Natural killer cell treated with Interleukin-12 subunit alpha and Interleukin-12 subunit beta and Interleukin-15 and Interleukin-18, amount 100 ng/mL, for 72 hours (primary cell): ENCODE data around the gene GRAMD1A. TPM values are rescaled to one million over a fixed set of nuclear protein-coding genes. Genes with fewer than 3 reads are reported as not detected.

Experiments
- ATAC-seq, 2 donors: fragments of 150-1000 bp; cut with Tn5 transposase in 1 of 2; sonication (Bioruptor Pico), chemical (Tn5 transposase) in 1 of 2; 2 replicates each; pipeline ENCODE4 v1.10.0; 2021
- DNase-seq: peaks from one replicate; pipeline ENCODE4 v3.0.0; 2022; ENCODE audit warnings: low spot score
- H3K27ac Mint-ChIP-seq, 2 donors: 1 replicate in 1 of 2; 2 replicates in 1 of 2; pipeline ENCODE4 v1.8.0; 2022; ENCODE audit warnings: mixed read lengths in 2 of 2, mild to moderate bottlenecking in 1 of 2, moderate library complexity in 1 of 2
- H3K27me3 Mint-ChIP-seq, 2 donors: 1 replicate in 1 of 2; 2 replicates in 1 of 2; pipeline ENCODE4 v1.8.0; 2022; ENCODE audit warnings: mixed read lengths in 2 of 2
- H3K36me3 Mint-ChIP-seq: one replicate; pipeline ENCODE4 v1.8.0; 2022; ENCODE audit warnings: mixed read lengths
- H3K4me1 Mint-ChIP-seq, 2 donors: 1 replicate in 1 of 2; 2 replicates in 1 of 2; pipeline ENCODE4 v1.8.0; 2022; ENCODE audit warnings: low read depth in 2 of 2, mixed read lengths in 2 of 2, mild to moderate bottlenecking in 1 of 2
- H3K4me3 Mint-ChIP-seq: one replicate; pipeline ENCODE4 v1.8.0; 2022; ENCODE audit warnings: mixed read lengths
- H3K9me3 Mint-ChIP-seq: 2 replicates; pipeline ENCODE4 v1.8.0; 2022; ENCODE audit warnings: mixed read lengths
- total RNA-seq, 2 donors: library from RNA; stranded (reverse); gene quantifications; one replicate each; pipeline ENCODE4 v1.2.3, GENCODE V29; 2022

Gene GRAMD1A
- total RNA-seq, 2 donors from 2014 or later, result 57.8 to 106 TPM

DNA sequence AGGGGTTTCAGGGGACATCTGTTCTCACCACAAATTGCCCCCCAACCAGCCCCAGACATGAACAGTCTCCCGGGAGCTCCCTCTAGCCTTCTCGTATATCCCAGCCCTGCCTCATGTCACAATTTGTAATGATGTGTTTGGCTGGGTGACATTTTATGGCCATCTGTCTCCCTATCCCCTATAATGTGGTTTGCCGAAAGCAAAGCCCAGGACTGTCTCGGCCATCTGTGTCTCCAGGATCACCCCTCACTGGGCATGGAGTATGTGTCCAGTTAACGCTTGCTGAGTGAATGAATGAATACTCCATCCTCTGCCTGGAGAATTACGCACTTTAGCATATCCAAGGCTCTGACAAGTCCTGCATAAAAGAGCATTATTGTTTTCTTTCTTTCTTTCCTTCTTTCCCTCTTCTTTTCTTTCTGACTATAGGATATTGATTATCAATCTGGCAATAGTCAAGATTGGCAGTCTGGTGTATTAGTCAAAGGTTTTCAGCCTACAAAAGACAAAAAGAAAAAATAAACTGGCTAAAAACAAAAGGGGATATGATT lies 56.5 kb downstream of the GRAMD1A start:
- Mint-ChIP-seq H3K4me1 (no peaks in the 10 kb centered on the region), H3K4me3 (no peak overlapping the region), H3K27ac (no peak overlapping the region), H3K9me3 (no peaks in the 10 kb centered on the region), H3K27me3 (peaks cover 10 to 11% of the 10 kb centered on the region in 2 donors), H3K36me3 (no peaks in the 10 kb centered on the region)
- ATAC-seq (no peak), DNase-seq (no peak)

DNA sequence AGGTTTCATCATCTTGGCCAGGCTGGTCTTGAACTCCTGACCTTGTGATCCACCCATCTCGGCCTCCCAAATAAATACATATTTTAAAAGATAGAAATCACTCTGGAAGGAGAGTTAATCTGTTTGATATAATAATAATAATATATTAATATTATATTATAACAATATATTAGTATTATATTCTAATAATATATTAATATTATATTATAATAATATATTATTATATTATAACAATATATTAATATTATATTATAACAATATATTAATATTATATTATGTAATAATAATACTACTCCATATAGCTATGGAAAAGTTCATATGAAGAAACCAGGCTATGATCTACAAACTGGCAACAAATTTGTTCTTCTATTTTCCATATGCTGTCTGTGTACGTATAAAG lies 58.2 kb downstream of the GRAMD1A start:
- no peak for DNase-seq
- Mint-ChIP-seq H3K4me1 (no peaks in the 10 kb centered on the region), H3K36me3 (no peaks in the 10 kb centered on the region), H3K9me3 (no peaks in the 10 kb centered on the region), H3K4me3 (no peak overlapping the region), H3K27ac (no peak overlapping the region), H3K27me3 (peaks cover 10 to 11% of the 10 kb centered on the region in 2 donors)
- no peak for ATAC-seq

DNA sequence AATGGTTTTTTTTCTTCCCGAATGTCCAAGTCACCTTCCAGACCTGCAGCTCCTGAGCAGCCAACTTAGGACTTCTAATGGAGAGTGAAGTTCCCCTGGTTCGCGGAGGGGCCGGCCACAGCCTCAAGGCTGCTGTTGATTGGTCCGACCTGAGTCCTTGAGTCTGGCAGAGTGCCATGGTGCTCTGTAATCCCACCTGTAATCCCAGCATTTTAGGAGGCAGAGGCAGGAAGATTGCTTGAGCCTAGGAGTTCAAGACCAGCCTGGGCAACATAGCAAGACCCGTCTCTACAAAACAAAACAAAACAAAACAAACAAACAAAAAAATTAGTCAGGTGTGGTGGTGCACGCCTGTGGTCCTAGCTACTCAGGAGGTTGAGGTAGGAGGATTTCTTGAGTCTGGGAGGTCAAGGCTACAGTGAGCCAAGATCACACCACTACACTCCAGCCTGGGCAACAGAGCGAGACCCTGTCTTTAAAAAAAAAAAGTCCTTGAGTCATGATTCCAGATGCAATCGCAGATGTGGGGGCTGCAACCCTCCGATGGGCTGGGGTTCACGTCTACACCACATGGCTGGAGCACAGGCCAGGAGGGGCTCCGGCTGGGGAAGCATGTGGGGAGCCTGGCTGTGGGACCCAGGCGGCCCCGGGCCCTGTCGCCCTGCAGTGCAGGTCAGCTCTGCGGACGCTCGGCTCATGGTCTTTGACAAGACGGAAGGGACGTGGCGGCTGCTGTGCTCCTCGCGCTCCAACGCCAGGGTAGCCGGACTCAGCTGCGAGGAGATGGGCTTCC lies 59.1 kb downstream of the GRAMD1A start:
- peaks cover 10 to 11% of the 10 kb centered on the region in 2 donors for H3K27me3 Mint-ChIP-seq
- no peaks in the 10 kb centered on the region for H3K4me1 Mint-ChIP-seq
- no peaks in the 10 kb centered on the region for H3K36me3 Mint-ChIP-seq
- ATAC-seq (peak in 1 of 2 donors; percentile 12), DNase-seq (no peak)
- no peaks in the 10 kb centered on the region for H3K9me3 Mint-ChIP-seq
- H3K27ac Mint-ChIP-seq, result no peak overlapping the region
- no peak overlapping the region for H3K4me3 Mint-ChIP-seq

DNA sequence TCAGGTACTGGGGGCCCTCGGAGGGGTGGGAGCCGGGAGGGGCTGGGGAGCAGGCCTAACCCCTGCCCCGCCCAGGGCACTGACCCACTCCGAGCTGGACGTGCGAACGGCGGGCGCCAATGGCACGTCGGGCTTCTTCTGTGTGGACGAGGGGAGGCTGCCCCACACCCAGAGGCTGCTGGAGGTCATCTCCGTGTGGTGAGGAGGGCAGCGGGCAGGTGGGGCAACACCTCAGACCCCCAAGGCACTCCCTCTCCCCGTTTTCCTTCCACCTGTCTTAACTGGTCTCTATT lies 59.6 kb downstream of the GRAMD1A start:
- no peaks in the 10 kb centered on the region for H3K36me3 Mint-ChIP-seq
- H3K9me3 Mint-ChIP-seq, result no peaks in the 10 kb centered on the region
- H3K4me3 Mint-ChIP-seq, result no peak overlapping the region
- no peak overlapping the region for H3K27ac Mint-ChIP-seq
- peak; percentile 17 to 32 for ATAC-seq
- DNase-seq, result no peak
- H3K27me3 Mint-ChIP-seq, result peaks cover 10 to 11% of the 10 kb centered on the region in 2 donors
- H3K4me1 Mint-ChIP-seq, result no peaks in the 10 kb centered on the region

DNA sequence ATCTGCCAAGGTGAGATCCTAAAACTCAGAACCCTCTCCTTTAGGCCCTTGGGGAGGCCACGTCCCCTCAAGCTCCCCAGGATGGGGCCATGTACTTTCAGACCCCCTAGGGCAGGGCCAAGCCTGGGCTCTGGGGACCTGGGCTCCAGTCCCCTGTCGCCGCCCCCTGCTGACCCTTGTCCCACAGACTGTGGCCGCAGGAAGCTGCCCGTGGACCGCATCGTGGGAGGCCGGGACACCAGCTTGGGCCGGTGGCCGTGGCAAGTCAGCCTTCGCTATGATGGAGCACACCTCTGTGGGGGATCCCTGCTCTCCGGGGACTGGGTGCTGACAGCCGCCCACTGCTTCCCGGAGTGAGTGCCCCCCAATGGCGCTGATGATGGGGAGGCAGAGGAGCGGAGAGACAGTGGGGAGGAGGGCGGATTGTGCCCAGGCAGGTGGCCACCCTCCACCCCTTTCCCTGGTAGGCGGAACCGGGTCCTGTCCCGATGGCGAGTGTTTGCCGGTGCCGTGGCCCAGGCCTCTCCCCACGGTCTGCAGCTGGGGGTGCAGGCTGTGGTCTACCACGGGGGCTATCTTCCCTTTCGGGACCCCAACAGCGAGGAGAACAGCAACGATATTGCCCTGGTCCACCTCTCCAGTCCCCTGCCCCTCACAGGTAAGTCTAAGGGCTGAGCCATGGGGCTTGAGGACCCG lies 60.2 kb downstream of the GRAMD1A start:
- Mint-ChIP-seq H3K4me3 (no peak overlapping the region), H3K4me1 (no peaks in the 10 kb centered on the region), H3K27me3 (peaks cover 10 to 11% of the 10 kb centered on the region in 2 donors), H3K36me3 (no peaks in the 10 kb centered on the region), H3K27ac (no peak overlapping the region), H3K9me3 (no peaks in the 10 kb centered on the region)
- ATAC-seq (peak; percentile 36 to 43), DNase-seq (no peak)

DNA sequence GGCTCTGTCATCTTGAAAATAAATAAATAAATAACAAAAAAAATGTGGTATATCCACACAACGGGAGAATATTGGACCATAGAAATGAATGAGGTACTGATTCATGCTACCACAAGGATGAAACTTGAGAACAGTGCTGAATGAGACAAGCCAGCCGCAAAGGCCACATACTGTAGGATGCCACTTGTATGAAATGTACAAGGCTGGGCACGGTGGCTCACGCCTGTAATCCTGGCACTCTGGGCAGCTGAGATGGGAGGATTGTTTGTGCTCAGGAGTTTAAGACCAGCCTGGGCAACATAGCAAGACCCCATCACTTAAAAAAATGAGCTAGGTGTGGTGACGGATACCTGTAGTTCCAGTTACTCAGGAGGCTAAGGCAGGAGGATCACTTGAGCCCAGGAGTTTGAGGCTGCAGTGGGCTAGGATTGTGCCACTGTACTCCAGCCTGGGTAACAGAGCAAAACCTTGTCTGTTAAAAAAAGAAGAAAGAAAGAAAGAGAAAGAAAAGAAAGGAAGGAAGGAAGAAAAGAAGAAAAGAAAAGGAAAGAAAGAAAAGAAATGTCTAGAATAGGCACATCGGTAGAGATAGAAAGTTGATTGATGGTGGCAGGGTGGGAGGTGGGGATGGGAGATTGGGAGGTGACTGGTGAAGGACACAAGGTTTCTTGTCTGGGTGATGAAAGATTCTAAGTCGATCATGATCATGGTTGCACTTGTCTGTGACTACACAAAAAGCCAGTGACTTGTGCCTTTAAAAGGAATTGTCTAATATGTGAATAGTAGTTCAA lies 61.7 kb downstream of the GRAMD1A start:
- no peak for DNase-seq
- H3K27ac Mint-ChIP-seq, result no peak overlapping the region

DNA sequence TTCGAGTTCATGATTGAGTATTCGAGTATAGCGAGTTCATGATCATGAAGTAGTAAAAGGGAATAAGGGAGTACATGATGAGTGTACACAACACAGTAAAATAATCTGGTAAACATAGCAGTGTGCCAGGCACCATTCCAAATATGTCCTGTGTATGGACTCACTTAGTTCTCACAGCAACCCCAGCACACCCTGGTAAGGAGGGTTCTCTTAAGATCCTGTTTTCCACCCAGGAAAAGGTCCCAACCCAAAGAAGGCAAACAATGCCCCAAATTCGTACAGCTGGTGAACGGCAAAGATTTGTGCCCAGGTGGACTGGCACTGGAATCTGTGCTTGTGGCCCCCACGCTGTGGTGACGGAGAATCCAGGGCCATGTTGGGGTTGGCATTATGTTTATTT lies 62.8 kb downstream of the GRAMD1A start:
- Mint-ChIP-seq H3K9me3 (no peaks in the 10 kb centered on the region), H3K4me3 (no peak overlapping the region), H3K36me3 (no peaks in the 10 kb centered on the region), H3K27ac (no peak overlapping the region), H3K4me1 (peaks cover 0 to 7% of the 10 kb centered on the region in 2 donors), H3K27me3 (no peaks in the 10 kb centered on the region)
- ATAC-seq (no peak), DNase-seq (no peak)

More for the DNA sequence above, 61.7 kb downstream of the GRAMD1A start:
- H3K4me3 Mint-ChIP-seq, result no peak overlapping the region
- no peaks in the 10 kb centered on the region for H3K9me3 Mint-ChIP-seq
- peaks cover under 1 to 1% of the 10 kb centered on the region in 2 donors for H3K27me3 Mint-ChIP-seq
- no peaks in the 10 kb centered on the region for H3K36me3 Mint-ChIP-seq
- ATAC-seq, result no peak
- peaks cover 0 to 3% of the 10 kb centered on the region in 2 donors for H3K4me1 Mint-ChIP-seq

DNA sequence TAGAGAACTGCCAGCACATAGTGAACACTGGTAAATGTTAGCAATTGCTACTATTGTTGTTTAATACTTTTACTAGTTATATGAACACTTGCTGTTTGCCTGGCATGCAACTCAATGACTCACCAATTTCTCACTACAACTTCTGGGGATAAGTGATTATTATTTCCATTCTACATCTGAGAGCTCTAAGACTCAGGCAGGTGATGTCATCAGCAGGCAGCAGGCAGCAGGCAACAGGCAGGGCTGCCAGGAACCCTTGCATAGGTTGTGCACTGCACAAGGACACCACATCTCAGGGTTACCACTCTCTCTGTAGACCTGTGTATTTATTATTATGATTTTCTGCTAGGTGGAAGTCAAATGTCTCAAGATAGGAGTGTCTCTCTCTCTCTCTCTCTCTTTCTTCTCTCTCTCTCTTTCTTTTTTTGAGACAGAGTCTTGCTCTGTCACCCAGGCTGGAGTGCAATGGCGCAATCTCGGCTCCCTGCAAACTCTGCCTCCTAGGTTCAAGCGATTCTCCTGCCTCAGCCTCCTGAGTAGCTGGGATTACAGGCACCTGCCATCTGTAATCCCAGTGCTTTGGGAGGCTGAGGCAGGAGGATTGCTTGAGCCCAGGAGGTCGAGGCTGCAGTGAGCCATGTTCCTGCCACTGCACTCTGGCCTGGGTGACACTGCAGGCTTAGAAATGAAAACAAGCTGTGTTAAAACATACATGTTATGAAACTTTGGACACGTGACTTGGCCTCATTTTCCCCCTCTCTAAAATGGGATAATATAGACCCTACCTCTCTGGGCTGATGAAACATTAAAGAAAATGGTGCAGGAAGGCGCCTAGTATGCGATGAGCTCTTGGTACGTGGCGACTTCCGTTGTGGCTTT lies 64.1 kb downstream of the GRAMD1A start:
- no peak overlapping the region for H3K27ac Mint-ChIP-seq
- H3K27me3 Mint-ChIP-seq, result peaks cover 0 to under 1% of the 10 kb centered on the region in 2 donors
- H3K36me3 Mint-ChIP-seq, result no peaks in the 10 kb centered on the region
- no peak overlapping the region for H3K4me3 Mint-ChIP-seq
- ATAC-seq, result no peak
- H3K4me1 Mint-ChIP-seq, result peaks cover 0 to 7% of the 10 kb centered on the region in 2 donors
- DNase-seq, result no peak
- no peaks in the 10 kb centered on the region for H3K9me3 Mint-ChIP-seq

DNA sequence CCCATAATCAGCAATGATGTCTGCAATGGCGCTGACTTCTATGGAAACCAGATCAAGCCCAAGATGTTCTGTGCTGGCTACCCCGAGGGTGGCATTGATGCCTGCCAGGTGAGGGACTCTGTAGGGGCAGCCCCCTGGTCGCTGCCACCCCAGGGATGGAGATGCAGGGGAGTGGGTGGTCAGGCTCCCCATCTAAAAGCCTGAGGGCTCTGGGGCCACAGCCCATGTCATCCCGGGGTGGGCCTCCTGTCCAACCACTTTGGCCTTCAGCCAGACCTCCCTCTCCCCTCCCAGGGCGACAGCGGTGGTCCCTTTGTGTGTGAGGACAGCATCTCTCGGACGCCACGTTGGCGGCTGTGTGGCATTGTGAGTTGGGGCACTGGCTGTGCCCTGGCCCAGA lies 65.5 kb downstream of the GRAMD1A start:
- no peak overlapping the region for H3K4me3 Mint-ChIP-seq
- no peaks in the 10 kb centered on the region for H3K36me3 Mint-ChIP-seq
- H3K4me1 Mint-ChIP-seq, result peaks cover 0 to 7% of the 10 kb centered on the region in 2 donors
- no peak for ATAC-seq
- no peaks in the 10 kb centered on the region for H3K9me3 Mint-ChIP-seq
- DNase-seq, result no peak
- peaks cover 0 to 3% of the 10 kb centered on the region in 2 donors for H3K27me3 Mint-ChIP-seq
- no peak overlapping the region for H3K27ac Mint-ChIP-seq

DNA sequence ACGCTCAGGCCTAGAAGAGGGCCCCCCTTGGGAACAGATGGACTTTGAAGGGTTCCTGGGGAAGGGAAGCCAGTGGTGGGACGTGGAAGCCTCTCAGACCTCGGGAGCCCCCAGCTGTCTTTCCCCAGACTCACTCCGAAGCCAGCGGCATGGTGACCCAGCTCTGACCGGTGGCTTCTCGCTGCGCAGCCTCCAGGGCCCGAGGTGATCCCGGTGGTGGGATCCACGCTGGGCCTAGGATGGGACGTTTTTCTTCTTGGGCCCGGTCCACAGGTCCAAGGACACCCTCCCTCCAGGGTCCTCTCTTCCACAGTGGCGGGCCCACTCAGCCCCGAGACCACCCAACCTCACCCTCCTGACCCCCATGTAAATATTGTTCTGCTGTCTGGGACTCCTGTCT lies 66.0 kb downstream of the GRAMD1A start:
- Mint-ChIP-seq H3K27ac (no peak overlapping the region), H3K27me3 (peaks cover 0 to 3% of the 10 kb centered on the region in 2 donors), H3K9me3 (no peaks in the 10 kb centered on the region), H3K36me3 (no peaks in the 10 kb centered on the region), H3K4me1 (peaks cover 0 to 7% of the 10 kb centered on the region in 2 donors), H3K4me3 (no peak overlapping the region)
- no peak for DNase-seq
- no peak for ATAC-seq

DNA sequence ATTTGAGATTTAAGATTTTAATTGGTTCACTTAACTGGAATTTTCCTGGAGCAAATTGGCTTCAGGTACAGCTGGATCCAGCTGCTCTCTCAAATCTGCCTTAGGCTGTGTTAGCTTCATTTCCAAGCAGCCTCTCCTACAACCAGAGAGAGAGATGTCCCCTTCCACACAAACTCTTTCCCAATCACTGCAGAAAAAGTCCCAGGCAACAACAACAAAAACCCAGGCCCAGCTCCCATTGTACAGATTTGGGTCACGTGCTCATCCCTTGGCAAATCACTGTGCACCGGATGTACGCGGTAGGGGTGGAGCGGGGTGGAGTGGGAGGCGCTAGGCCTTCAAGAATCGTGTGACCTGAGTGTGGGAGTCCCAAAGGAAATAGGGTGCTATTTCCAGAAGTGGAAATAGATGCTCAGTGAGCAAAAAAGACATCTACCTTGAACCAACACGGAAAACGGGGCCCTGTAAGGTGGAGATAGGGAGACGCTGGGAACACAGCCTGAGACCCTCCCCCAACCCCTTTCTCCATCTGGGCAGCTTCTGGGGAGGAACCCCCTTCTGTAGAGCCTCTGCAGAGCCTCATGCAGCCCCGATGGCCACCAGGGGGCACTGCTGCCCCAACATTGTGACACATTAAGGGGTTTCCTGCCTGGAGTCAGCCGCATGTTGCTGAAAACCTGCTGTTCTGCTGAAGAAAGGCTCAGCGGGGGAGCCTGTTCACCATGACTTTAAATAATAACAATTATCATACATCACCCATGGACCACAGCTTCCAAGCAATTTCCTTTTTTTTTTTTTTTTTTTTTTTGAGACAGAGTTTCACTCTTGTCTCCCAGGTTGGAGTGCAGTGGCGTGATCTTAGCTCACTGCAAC lies 66.8 kb downstream of the GRAMD1A start:
- Mint-ChIP-seq H3K36me3 (no peaks in the 10 kb centered on the region), H3K27me3 (peaks cover 0 to 3% of the 10 kb centered on the region in 2 donors), H3K27ac (peak overlapping the region in 1 of 2 donors; percentile 37), H3K4me3 (no peak overlapping the region), H3K9me3 (no peaks in the 10 kb centered on the region), H3K4me1 (peaks cover 0 to 7% of the 10 kb centered on the region in 2 donors)
- DNase-seq, result peak; percentile 93
- ATAC-seq, result peak; percentile 93 to 95

DNA sequence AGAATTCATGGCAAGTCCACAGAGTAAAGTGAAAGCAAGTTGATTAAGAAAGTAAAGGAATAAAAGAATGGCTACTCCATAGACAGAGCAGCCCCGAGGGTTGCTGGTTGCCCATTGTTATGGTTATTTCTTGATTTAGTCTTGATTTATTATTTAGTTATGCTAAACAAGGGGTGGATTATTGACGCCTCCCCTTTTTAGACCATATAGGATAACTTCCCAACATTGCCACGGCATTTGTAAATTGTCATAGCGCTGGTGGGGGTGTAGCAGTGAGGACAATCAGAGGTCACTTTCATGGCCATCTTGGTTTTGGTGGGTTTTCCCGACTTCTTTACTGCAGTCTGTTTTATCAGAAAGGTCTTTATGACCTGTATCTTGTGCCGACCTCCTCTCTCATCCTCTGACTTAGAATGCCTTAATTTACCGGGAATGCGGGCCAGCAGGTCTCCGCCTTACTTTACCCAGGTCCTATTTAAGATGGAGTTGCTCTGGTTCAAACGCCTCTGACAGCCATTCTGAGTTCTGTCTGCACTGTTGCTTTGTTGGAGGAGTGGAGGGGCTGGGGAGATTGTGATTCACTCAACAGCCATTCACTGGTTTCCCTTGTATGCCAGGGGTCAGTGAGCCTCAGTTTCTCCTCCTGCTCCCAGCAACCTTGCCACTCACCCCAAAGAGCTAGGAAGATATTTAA lies 69.0 kb downstream of the GRAMD1A start:
- peak; percentile 20 for DNase-seq
- no peak overlapping the region for H3K27ac Mint-ChIP-seq
- H3K9me3 Mint-ChIP-seq, result no peaks in the 10 kb centered on the region
- no peak for ATAC-seq
- no peak overlapping the region for H3K4me3 Mint-ChIP-seq
- no peaks in the 10 kb centered on the region for H3K36me3 Mint-ChIP-seq
- H3K4me1 Mint-ChIP-seq, result peaks cover 0 to 7% of the 10 kb centered on the region in 2 donors
- peaks cover 0 to 3% of the 10 kb centered on the region in 2 donors for H3K27me3 Mint-ChIP-seq
